Panc1 (cell line): ENCODE measurements around the gene ADD1. TPM values are rescaled to one million over a fixed set of nuclear protein-coding genes. Genes with fewer than 3 reads are reported as not detected.

Source experiments
- ATAC-seq: fragments of 200-7000 bp; cut with Tn5 transposase; 2 replicates; pipeline ENCODE4 v1.9.1; 2020; ENCODE audit warnings: mild to moderate bottlenecking, moderate library complexity
- BruUV-seq: library from RNA; stranded (reverse); fragments of 400-500 nt; replicated peaks from 2 replicates; lab custom pipeline; 2021; lab: Mats Ljungman, UMichigan
- CTCF ChIA-PET: fragments of 300-600 bp; sonication (Branson Sonifier 250); formaldehyde crosslinking; loops from one replicate; lab custom pipeline; 2022; ENCODE audit warnings: antibody characterized with exemption; lab: Charles Lee
- POLR2A ChIA-PET: fragments of 300-600 bp; sonication (Branson Sonifier 250); formaldehyde crosslinking; loops from one replicate; lab custom pipeline; 2022; ENCODE audit warnings: antibody characterized with exemption; lab: Charles Lee
- DNase-seq: peaks from one replicate; pipeline ENCODE4 v3.0.0-alpha.2; 2010; ENCODE audit warnings: low read depth, low spot score
- H3K27ac ChIP-seq: 2 replicates; pipeline ENCODE4 v1.5.1; 2011; ENCODE audit warnings: mild to moderate bottlenecking, low read length, inconsistent platforms
- H3K27me3 ChIP-seq: fragments of 200-500 bp; sonication (Bioruptor generic); 2 replicates; pipeline ENCODE4 v1.6.0; 2014; ENCODE audit warnings: low read length, inconsistent platforms; ENCODE audit not compliant: control insufficient read depth, insufficient read depth
- H3K36me3 ChIP-seq: fragments of 200-500 bp; sonication (Bioruptor generic); 2 replicates; pipeline ENCODE4 v1.5.1; 2014; ENCODE audit warnings: inconsistent platforms, mild to moderate bottlenecking, low read length, moderate library complexity; ENCODE audit not compliant: control insufficient read depth, insufficient read depth
- H3K4me1 ChIP-seq: 2 replicates; pipeline ENCODE4 v1.5.1; 2011; ENCODE audit warnings: inconsistent platforms, mild to moderate bottlenecking, low read length, moderate library complexity; ENCODE audit not compliant: control insufficient read depth, insufficient read depth
- H3K4me3 ChIP-seq, 2 experiments: 2 replicates each; pipeline ENCODE4 v1.5.1; 2011 to 2012; ENCODE audit warnings: low read depth in 2 of 2, low read length in 2 of 2, mild to moderate bottlenecking in 2 of 2, inconsistent platforms in 1 of 2, moderate library complexity in 1 of 2
- H3K9me3 ChIP-seq: fragments of 200-500 bp; sonication (Bioruptor generic); 2 replicates; pipeline ENCODE4 v1.5.1; 2014; ENCODE audit warnings: low read depth, mild to moderate bottlenecking, inconsistent platforms, low read length, moderate library complexity; ENCODE audit not compliant: control insufficient read depth, insufficient read depth
- CTCF ChIP-seq: fragments of 450-650 bp; IDR thresholded peaks from 2 replicates; pipeline ENCODE4 v1.5.1; 2017; ENCODE audit warnings: mild to moderate bottlenecking
- POLR2AphosphoS5 ChIP-seq: IDR thresholded peaks from 2 replicates; pipeline ENCODE4 v1.6.1; 2012; ENCODE audit warnings: mild to moderate bottlenecking, low read depth, low read length, moderate library complexity
- SIN3A ChIP-seq: IDR thresholded peaks from 2 replicates; pipeline ENCODE4 v1.6.1; 2012; ENCODE audit warnings: low read depth, mild to moderate bottlenecking, low read length, moderate library complexity, borderline replicate concordance; ENCODE audit not compliant: insufficient read depth
- TCF7L2 ChIP-seq: IDR thresholded peaks from 2 replicates; pipeline ENCODE4 v1.6.1; 2011; ENCODE audit warnings: mild to moderate bottlenecking, low read depth, low read length, inconsistent platforms
- in situ Hi-C: cut with HindIII; loops from 2 replicates; pipeline ENCODE4 v1.10.0; 2016; ENCODE audit warnings: low sequenced_read_pairs, low pct_unique_long_range_greater_than_20kb
- intact Hi-C: fragments of 100-400 bp; cut with micrococcal nuclease; formaldehyde crosslinking; loops from one replicate; pipeline ENCODE4 v1.10.0; 2022; ENCODE audit not compliant: unreplicated experiment
- total RNA-seq: library from RNA; stranded (reverse); gene quantifications from one replicate; pipeline ENCODE4 v1.2.1, GENCODE V29; 2021; ENCODE audit not compliant: unreplicated experiment
- TF ChIP-seq, protein P1 (sequence below), 2 experiments: IDR thresholded peaks; 2 replicates each; pipeline ENCODE4 v1.6.1; 2011 to 2012; ENCODE audit warnings: low read depth in 2 of 2, control low read depth in 1 of 2, low read length in 1 of 2, mild to moderate bottlenecking in 1 of 2, moderate library complexity in 1 of 2; ENCODE audit not compliant: insufficient read depth in 1 of 2

The ADD1 gene
- total RNA-seq, 1 experiment from 2014 or later: 158 TPM

- in situ Hi-C loops (no loop called here), intact Hi-C loops (no loop called here)
- Histone ChIP-seq H3K9me3 (no peaks in the 10 kb centered on the region), H3K27me3 (no peaks in the 10 kb centered on the region), H3K36me3 (no peaks in the 10 kb centered on the region), H3K4me1 (peaks cover 16% of the 10 kb centered on the region; the same call in 1 of the 2 replicates), H3K4me3 (no peak overlapping the region), H3K27ac (no peak overlapping the region)
- ChIA-PET POLR2A (no interaction called here), CTCF (no interaction called here)
- DNase-seq (no peak), ATAC-seq (no peak)
- no peak for TF ChIP-seq POLR2AphosphoS5
- no peak for TF ChIP-seq CTCF
- TF ChIP-seq, protein P1, sequence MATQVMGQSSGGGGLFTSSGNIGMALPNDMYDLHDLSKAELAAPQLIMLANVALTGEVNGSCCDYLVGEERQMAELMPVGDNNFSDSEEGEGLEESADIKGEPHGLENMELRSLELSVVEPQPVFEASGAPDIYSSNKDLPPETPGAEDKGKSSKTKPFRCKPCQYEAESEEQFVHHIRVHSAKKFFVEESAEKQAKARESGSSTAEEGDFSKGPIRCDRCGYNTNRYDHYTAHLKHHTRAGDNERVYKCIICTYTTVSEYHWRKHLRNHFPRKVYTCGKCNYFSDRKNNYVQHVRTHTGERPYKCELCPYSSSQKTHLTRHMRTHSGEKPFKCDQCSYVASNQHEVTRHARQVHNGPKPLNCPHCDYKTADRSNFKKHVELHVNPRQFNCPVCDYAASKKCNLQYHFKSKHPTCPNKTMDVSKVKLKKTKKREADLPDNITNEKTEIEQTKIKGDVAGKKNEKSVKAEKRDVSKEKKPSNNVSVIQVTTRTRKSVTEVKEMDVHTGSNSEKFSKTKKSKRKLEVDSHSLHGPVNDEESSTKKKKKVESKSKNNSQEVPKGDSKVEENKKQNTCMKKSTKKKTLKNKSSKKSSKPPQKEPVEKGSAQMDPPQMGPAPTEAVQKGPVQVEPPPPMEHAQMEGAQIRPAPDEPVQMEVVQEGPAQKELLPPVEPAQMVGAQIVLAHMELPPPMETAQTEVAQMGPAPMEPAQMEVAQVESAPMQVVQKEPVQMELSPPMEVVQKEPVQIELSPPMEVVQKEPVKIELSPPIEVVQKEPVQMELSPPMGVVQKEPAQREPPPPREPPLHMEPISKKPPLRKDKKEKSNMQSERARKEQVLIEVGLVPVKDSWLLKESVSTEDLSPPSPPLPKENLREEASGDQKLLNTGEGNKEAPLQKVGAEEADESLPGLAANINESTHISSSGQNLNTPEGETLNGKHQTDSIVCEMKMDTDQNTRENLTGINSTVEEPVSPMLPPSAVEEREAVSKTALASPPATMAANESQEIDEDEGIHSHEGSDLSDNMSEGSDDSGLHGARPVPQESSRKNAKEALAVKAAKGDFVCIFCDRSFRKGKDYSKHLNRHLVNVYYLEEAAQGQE (IDR thresholded peaks at IDR 0.05; ENCODE audit: insufficient read depth in 1 of 2, low read depth in 2 of 2, low read length in 1 of 2): no peak
- TF ChIP-seq TCF7L2: no peak
- TF ChIP-seq SIN3A: no peak
- BruUV-seq: TSS peak; percentile 86
These were observed 85.8 kb downstream of the ADD1 start for GRCh38 chr4:2929469-2929868.

GRCh38 chr4:2930135-2930757, 86.6 kb downstream of the ADD1 start:
- no peaks in the 10 kb centered on the region for H3K27me3 ChIP-seq
- intact Hi-C loops: loop anchor here (10.0 kb wide), 2 partner anchors 135 to 165 kb away; partner anchors contain the start of gene SH3BP2
- ATAC-seq (no peak), DNase-seq (no peak)
- in situ Hi-C loops: no loop called here
- H3K4me3 ChIP-seq: no peak overlapping the region
- H3K9me3 ChIP-seq: no peaks in the 10 kb centered on the region
- BruUV-seq: no TSS peak
- ChIA-PET POLR2A (interaction anchor here (0.6 kb wide), 1 partner anchor 302 kb away, joined by 3 read pairs; no protein-coding TSS in a partner anchor), CTCF (no interaction called here)
- TF ChIP-seq SIN3A (no peak), POLR2AphosphoS5 (no peak), CTCF (no peak), TCF7L2 (no peak)
- TF ChIP-seq, protein P1 (IDR thresholded peaks at IDR 0.05; ENCODE audit: insufficient read depth in 1 of 2, low read depth in 2 of 2, low read length in 1 of 2): no peak
- H3K4me1 ChIP-seq: peaks cover 16% of the 10 kb centered on the region; the same call in 1 of the 2 replicates
- H3K27ac ChIP-seq: peak overlapping the region; percentile 7; the same call in 1 of the 2 replicates
- no peaks in the 10 kb centered on the region for H3K36me3 ChIP-seq
